ENCODE measurements around the gene PPP1R3G.
A peak's percentile ranks its signal among the peaks of the same experiment; 100 is the strongest.

The PPP1R3G gene

DNA sequence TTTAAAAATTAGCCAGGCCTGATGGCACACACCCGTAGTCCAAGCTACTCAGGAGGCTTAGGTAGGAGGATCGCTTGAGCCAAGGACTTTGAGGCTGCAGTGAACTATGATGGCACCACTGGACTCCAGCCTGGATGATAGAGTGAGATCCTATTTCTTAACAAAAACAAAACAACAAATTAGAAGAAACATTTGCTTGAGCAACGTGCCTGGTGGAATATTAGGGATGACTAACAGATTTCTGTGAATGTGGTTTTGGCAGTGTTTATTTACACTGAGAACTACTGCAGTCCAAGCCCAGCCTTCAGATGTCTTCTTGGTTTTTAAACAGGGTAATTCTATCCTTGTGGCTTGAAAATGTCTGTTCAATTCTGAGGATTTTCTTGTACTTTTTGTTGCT is 9.2 kb downstream of the PPP1R3G start:
- DNase-seq (ENCODE audit: low read depth), result peak; percentile 41

DNA sequence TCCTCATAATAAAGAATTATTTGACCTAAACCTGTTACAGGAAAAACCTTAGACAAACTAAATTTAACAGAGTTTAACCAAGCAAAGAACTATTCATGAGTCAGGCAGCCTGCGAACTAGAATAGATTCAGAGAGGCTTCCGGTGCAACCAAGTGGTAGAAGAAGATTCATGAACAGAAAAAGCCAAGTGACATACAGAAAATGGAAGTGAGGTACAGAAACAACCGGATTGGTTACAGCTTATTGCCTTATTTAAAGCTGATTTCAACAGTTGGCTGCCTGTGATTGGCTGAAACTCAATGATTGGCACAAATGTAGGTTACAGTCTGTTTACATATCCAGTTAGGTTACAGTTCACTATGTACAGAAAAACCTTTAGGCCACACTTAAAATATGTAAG is 10.1 kb downstream of the PPP1R3G start:
- no peak for DNase-seq (ENCODE audit: low read depth)

DNA sequence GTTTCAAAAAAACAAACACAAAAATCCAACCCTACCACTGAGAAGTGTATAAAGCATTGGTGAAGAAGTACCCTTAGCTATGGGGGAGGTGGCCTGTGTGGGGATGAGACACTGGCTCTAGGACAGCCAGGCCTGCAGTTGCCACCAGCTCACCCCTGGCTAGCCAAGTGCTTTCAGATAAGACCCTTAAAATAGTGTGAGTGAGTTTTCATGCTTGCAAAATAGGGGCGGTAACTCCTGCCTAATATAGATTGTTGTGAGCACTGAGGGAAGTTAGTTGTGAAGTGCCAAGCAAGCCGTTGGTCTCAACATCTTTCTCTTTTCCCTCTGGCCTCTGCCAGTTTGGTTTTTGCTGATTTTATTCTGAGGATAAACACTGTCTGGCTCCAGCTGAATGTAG is 11.3 kb downstream of the PPP1R3G start:
- no peak for DNase-seq (ENCODE audit: low read depth)

DNA sequence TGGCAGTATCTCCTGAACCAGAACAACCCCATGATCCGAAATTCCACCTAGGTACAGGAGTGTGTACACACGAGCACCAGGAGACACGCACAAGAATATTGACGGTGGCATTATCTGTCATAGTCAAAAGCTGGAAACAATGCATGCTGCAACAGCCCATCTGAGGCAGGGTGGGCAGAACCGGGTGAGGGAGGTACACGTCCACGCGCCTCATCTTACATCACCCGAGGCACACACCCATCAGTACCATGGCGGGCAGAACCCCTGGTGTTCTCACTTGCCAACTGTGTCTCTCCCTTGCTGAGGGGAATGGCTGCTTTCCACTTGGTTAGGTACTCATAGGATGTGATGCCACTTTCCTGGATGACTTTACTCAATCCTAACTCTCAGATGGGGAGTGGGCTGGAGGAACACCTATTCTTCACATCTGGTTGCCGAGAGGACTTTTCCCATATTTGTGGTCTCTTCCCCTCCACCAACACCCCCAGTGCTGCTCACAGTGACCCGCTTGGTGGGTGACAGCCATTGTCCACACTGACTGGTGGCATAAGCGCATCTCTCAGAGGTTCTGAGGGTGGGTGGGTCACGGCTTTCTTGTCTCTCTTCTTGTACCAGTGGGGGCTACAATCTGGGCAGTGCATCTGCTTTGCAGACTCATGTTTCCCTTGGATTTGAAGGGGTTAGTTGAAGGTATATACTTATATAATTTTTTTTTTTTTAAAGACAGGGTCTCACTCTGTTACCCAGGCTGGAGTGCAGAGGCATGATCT is 13.5 kb downstream of the PPP1R3G start:
- DNase-seq (ENCODE audit: low read depth), result no peak

DNA sequence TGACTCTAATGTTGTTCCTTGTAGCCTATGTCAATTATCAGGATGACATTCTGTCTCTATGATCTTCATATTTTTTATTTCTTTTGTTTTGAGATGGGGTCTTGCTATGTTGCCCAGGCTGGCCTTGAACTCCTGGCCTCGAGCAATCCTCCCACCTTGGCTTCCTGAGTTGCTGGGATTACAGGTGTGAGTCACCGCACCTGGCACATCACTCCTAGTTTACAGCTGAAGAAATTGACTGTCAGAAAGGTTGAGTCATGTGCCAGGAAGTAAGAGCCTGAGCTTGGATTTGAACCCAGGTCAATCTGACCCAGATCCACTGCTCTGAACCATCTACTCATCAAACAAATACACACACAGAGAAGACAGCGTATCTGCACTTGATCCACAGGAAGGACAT is 14.4 kb downstream of the PPP1R3G start:
- DNase-seq (ENCODE audit: low read depth), result no peak

DNA sequence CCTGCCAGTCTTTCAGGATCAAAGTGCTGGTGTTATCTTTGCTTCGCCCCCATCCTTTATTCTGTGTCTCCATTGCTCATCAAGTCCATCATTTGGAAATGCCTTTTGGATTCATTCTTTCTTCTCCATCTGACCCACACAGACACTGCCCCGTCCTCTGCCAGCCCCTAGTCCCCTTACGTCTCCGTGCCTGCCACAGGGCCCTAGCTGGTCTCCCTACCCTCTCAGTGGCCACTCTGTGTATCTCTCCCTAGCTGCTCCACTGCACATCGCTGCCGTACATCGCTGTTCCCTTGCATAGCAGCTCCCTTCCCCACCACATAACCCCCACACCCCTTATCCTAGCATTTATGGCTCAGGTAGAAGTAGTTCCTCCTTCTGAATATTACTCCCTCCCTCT is 15.7 kb downstream of the PPP1R3G start:
- DNase-seq (ENCODE audit: low read depth), result no peak

DNA sequence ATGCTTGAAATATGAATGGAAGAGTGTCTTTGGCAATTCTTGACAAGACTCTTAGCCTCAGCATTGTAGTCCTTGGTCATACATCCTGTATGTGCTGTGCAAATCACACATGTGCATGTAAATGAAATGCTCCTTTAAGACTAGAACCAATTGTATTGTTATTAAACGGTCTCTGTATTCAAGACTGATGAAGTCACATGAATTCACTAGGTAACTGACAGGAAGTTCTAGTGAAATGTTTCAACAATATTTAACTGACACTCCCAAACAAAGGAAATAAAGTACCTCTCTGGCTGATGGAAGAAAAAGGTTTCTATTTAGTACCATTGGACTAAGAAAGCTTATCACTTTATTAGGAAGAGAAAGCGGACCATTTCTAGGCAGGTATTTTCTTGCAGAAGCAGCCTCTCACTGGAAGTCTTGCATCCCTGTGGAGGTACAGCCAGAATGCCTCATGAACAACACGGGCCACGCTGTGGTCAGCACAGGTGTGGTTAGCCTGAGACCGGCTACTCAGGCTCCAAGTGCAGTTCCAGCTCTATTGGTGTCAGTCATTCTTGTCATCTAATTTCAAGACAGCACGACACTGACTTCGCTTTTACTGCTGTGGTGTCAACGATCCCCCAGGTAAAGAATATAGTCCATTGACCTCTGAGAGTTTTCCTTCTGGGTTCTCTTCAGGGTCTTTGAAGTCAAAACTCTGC is 17.3 kb downstream of the PPP1R3G start:
- DNase-seq (ENCODE audit: low read depth), result no peak

DNA sequence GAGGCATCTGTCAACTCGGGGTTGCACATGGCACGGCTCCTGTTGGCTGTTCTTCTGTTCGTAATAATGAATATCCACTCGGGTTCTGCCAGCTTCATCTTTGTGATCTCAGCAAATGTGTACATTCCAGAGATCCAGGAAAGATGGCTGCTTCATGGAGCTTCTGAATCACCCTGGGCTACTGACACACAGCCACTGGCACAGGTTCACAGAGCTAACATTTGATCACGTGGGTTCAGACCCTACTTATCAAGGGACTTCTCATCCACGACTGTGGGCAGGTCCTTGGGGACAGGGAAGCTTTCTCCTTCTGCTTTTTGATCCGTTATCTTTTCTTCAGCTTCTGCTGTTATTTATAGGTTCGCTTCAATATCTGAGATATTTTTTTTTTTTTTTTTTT is 18.1 kb downstream of the PPP1R3G start:
- no peak for DNase-seq (ENCODE audit: low read depth)

DNA sequence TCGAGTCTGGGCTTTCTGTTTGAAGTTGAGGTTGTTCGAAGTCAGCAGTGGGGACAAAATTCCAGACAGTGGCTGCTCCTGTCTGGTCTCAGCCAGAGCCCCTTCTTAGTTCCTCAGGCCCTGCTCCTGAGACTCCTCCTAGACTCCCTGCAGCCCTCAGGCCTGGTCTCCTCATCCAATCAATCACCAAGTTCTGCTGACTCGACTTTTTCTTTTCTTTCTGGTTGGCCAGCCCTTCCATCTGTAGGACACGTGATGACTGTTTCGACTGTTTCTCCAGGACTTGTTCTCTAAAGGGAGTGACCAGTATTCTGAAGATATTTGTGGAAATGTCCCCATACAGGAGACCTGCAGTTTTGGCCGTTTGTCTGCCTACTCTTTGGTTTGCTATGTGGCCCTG is 19.5 kb downstream of the PPP1R3G start:
- DNase-seq (ENCODE audit: low read depth), result no peak

DNA sequence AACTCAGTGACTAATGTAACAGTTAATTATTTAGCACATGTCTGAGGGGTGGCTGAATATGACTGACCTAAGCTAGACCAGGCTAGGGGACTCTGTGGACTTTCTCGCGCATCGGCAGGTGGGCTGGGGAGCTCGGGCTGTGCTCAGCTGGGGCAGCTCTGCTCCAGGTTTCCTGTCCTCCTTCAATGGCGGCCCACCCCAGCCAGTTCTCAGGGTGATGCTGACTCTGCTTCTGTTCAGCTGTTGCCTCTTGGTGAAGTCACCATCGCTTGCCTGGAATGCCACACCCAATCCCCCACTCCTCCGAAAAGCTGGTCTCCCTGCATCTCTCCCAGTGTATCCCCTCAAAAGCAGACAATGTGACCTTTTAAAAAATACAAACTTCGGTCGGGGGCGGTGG is 20.0 kb downstream of the PPP1R3G start:
- no peak for DNase-seq (ENCODE audit: low read depth)

DNA sequence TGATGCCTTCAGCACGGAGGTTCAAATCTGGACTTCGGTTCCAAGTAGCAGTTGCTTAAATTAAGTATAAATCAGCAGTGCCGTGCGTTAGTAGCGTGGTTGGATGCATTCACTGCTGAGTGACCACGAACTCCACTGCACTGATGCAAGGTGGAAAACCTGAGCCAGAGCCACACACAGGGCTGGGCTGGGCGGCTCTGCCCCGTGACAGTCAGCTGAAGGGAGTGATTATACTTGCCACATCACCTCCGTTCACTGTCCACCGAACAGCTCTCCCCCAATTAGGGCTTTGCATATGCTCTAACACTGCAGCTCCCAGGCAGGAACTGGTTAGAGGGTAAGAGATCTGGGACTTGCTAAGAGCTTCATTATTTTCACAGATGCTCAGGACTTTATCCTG is 22.2 kb downstream of the PPP1R3G start:
- no peak for DNase-seq (ENCODE audit: low read depth)

DNA sequence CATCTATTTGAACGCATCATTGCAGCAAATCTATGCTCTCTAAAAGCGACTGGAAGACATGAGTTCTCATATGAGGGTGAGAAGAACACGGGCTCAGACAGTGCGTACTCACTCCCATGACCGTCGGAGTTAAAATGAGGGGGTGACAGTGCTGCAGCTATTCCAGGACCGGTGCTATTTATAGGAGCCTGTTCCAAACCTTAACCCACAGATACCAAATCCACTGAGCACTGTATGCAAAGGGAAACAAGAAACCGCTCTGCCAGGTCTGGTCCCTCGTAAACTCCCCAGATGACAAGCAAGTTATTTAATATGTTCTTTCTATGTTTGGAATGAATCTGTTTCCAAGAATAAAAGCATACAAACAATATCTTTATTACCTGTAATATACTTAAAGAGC is 22.9 kb downstream of the PPP1R3G start:
- no peak for DNase-seq (ENCODE audit: low read depth)

DNA sequence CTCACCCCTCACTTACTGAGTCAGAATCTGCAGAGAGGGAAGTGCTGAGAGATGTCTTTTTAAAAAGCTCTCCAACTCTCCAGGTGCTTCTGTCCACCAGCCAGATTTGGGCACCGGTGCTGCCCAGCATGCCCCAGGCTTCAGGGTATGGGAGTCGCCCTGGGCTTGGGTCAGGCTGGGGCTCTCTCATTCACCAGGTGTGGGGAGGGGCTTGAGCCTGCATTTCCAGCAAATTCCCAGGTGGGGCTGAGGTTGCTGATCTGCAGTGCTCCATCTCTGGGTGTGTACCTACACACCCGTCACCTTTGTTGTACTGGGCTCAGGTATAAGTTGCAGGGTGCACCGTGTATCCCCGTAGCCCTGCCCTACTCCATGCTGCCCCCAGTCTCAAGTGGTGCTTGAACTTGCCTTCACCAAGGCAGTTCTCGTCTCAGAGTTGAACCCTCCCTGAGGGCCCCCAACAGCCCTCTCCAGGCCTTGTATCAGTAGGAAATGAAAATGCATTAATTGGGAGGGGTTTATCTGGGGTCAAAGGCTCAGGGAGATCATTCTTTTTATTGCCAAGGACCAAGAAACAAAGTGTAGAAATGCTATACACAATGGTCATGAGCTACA is 23.5 kb downstream of the PPP1R3G start:
- DNase-seq (ENCODE audit: low read depth), result no peak

DNA sequence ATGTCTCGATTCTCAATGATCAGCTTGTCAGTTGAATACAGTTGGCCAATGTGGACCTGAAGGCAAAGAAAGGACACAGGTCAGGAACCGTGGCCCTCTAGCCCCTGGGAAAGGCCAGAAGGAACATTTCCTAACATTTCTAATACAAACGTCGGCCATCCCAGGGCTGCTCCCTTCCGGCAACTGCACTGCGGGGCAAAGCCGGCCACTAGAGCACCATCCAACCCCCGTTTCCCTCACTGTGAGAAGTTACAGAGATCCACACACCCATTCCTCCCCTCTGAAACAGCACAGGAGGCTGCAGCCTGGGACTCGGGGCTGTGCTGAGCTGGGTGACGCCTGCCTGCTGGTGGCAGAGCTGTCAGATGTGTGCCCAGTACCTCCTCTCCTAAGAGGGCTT is 24.3 kb downstream of the PPP1R3G start:
- no peak for DNase-seq (ENCODE audit: low read depth)

DNA sequence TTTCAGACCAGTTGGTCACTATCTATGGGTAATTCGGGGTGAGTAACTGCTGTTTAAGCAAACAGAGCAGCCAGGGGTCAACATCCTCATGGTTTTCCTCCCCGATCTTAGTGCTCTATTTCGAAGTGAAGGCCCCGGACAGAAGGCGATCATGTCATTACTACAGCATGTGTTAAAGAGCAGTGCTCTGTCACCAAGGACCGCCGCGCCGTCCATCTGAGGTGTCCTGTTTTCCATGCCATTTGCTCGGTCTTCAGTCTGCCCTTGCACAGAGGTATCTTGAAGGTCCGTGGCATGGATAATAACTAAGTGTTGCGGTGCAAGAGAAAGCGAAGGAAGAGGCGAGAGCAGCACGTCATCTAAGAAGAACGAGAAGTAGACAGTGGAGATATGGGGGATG is 25.1 kb downstream of the PPP1R3G start:
- DNase-seq (ENCODE audit: low read depth), result no peak

DNA sequence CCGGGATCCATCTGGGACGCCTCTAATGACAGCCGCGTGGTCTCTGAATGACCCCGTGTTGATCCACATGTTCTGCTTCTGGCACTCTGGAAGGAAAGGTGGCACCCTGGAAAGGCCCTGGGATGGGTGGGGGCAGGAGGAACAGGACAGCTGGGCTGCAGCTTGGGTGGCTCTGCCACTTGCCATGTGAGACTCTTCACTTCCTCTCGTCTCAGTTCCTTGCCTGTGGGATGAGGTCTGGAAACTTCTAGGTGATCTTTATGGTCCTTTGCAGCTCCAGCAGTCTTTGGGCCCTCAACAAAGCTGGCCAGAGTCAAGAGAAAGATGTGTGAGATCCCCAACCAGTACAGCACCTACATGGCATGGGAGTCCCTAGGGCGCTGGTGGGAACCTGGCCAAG is 26.5 kb downstream of the PPP1R3G start:
- DNase-seq (ENCODE audit: low read depth), result no peak

DNA sequence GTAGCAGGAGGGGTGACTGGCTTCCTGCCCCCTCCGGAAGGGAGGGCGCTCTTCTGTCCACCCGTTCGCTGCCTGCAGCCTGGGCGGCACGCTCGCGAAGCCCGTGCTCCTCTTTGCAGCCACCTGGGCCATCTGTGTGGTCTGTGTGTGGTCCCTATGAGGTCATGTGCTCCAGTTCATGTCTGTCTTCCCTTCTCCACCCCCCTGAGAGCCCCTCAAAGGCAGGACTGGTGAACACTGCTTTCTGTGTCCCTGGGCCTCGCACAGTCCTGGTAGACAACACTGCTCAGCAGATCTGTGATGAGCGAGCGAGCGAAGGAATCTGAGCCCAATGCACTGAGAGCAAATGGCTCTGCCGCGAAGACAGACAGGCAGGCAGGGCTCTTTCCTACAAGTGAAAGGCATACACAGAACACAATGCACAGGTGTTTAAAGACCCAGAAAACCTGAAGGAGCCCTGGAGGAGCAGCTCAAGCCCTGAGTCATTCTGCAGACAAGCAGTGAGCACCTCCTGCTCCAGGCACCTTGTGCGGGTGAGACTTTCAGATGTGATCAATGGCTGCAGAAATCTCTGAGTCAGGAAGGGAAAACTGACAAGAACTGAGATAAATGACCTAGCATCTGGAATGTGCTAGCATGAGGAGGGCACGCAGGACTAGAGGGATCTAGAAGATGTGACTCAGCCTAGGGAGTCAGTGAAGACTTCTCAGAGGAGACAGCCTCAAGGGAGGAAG is 27.1 kb downstream of the PPP1R3G start:
- no peak for DNase-seq (ENCODE audit: low read depth)

DNA sequence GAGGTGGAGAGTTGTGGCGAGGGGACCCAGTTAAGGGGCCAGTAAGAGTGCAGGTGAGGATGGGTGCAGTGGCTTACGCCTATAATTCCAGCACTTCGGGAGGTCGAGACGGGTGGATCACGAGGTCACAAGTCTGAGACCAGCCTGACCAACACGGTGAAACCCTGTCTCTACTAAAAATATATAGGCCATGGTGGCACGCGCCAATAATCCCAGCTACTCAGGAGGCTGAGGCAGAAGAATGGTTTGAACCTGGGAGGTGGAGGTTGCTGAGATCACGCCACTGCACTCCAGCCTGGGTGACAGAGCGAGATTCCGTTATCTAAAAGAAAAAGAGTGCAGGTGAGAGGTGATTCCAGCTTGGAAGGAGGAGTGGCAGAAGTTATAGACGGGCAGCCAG is 28.0 kb downstream of the PPP1R3G start:
- no peak for DNase-seq (ENCODE audit: low read depth)

DNA sequence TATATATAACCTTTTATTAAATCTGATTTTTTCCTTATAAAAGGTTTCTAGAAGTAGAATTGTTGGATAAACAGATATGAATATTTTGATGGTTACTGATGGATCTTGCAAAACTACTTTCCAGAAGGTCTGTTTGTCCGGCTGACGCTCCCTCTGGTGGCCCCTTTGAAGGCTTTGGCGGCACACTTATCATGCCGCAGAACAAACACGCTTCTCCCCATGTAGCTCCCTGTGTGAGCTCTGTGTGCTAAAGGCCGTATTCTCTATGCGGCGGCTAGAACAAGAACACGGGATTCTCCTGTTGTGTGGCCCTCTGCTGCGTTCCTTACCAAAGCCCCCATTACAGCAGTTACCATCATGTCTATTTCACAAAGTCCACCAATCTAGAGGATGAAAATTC is 30.0 kb downstream of the PPP1R3G start:
- no peak for DNase-seq (ENCODE audit: low read depth)

DNA sequence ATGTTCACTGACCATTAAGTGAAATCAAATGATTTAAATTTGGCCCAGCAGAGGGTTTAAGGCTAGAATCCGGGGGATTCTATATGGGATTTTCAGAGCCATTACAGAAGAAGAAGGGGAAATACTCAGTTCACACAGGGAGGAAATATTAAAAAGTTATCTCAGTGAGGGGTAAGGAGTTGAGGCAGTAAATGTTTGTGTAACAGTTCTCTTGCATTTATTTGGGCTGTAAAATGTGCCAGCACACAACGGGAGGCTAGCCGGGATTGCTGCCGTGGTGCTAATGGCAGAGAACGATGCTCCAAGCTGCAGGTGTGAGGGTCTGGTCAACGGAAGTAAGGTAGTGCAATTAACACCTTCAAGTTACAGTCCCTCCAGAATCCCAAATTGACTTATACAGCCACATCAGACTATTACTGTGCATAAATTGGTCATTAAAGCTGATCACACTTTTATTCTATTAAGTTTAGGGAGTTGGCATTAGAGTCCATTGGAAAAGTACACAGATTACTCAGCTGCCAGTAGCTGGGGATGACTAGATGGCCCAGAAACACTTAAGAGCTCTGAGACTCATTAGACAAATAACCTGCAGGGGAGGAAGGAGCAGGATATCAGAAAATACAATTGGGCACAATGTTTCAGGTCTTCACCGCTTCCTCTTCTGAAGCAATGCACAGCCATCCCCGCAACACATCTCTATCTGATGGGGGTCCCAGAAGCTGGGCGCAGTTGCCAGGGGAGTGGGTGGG is 31.3 kb downstream of the PPP1R3G start:
- DNase-seq (ENCODE audit: low read depth), result no peak

DNA sequence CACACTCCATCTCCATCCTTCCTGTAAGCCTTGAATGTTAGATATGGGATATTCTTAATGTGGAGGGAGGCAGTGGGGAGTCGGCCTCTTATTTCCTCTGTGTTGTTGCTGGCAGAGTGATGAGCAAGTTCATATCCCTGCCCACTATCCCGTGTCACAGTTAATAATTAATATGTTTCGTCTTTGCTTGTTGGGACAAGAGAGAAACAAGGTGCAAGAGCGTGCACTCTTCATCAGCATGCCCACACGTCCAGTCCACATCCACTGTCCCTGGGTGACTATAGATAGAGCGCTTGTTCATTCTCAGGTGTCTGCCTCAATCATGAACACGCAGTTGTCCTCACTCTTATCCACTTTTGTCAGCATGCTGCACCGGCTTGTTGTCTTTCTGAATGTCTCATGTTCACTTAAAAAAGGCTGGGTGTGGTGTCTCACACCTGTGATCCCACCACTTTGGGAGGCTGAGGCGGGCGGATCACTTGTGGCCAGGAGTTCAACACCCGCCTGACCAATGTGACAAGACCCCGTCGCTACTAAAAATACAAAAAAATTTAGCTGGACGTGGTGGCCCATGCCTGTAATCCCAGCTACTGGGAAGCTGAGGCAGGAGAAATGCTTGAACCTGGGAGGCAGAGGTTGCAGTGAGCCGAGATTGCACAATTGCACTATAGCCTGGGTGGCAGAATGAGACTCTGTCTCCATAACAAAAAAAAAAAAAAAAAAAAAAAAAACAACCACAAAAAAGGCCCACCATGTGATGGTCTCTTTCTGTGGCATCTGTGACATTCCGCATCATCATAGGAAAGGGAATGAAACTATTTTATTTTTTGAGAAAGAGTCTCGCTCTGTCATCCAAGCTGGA is 34.2 kb downstream of the PPP1R3G start:
- DNase-seq (ENCODE audit: low read depth), result no peak
